NCI-H128 (cell line): ENCODE measurements around the gene SLC9A1.

Experiments
- DNase-seq: peaks from one replicate; lab custom pipeline; 2025; ENCODE audit not compliant: unreplicated experiment; lab: John Stamatoyannopoulos, UW

The SLC9A1 gene

DNA sequence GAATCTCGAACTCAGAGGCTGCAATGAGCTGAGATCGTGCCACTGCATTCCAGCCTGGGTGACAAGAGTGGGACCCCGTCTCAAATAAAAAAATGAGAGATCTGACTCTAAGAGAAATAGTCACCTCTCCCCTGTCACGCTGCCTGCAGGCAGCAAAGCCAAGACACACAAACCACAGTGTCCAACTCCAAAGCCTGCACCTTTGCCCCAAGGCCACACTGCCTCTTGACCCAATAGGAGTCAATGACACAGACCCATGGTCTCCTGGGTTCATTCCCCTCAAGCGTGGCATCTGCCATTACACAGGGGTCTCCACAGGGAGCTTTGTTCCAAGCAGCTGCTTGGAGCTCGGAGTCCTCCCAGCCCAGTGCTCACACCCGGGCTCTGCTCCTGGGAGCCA, 46.3 kb downstream of the SLC9A1 start:
- no peak for DNase-seq

DNA sequence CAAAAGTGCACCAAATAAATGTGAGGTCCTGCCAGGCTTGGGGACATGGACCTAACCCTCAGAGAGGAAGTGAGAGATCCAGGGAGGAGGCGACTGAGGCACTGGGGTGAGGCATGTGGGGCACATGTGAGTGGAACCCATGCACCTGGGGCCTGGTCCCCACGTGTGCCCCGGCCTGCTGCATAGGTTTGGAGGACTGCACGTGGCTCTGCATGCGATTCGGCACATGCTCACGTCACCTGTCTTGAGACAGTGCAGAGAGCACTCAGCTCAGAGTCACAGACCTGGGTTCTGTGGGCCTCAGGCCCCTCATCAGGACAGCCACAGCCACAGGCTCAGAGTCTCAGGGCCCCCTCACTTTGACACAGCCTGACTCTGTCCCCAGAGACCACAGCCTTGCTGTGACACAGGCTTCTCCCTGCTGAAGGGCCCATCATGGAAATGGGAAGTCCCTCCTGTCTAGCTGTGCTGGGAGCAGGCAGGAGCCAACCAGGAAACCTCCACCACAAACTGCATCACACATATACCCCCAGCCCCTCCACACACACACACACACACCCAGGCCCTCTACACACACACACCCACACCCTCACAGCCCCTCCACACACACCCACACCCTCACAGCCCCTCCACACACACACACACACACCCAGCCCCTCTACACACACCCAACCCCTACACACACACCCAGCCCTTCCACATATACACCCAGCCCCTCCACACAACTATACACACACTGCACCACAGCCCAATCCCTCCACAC, 48.2 kb downstream of the SLC9A1 start:
- no peak for DNase-seq

DNA sequence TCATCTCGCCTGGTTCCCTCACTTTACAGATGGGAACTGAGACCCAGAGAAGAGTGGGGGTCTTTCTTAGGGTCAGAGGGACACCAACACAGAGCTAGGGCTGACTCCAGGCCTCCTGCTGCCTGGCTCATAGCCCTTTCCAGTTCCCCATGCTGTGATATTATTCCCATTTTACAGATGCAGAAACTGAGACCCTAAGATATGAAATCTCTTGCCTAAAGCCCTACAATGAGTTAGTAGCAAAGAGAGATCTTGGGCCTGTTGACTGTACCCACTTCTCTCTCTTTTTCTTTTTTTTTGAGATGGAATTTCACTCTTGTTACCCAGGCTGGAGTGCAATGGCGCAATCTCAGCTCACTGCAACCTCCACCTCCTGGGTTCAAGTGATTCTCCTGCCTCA, 49.9 kb downstream of the SLC9A1 start:
- DNase-seq = no peak

DNA sequence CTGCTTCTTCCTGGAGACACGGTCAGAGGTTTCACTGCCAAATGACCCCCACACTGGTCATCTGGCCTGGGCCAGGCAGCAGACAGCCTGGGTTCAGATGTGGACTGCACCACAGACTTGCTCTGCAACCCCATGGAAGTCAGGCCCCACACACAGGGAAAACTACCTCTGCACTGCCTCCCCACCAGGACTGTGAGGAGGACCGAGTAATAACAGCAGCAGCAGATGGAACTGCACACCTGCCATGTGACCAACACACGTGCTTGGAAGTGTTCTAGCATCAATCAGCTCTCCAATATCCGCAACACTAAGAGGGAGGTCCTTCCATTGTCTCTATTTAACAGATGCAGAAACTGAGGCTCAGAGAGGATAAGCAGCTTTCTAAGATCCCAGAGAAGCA, 51.4 kb downstream of the SLC9A1 start:
- no peak for DNase-seq

DNA sequence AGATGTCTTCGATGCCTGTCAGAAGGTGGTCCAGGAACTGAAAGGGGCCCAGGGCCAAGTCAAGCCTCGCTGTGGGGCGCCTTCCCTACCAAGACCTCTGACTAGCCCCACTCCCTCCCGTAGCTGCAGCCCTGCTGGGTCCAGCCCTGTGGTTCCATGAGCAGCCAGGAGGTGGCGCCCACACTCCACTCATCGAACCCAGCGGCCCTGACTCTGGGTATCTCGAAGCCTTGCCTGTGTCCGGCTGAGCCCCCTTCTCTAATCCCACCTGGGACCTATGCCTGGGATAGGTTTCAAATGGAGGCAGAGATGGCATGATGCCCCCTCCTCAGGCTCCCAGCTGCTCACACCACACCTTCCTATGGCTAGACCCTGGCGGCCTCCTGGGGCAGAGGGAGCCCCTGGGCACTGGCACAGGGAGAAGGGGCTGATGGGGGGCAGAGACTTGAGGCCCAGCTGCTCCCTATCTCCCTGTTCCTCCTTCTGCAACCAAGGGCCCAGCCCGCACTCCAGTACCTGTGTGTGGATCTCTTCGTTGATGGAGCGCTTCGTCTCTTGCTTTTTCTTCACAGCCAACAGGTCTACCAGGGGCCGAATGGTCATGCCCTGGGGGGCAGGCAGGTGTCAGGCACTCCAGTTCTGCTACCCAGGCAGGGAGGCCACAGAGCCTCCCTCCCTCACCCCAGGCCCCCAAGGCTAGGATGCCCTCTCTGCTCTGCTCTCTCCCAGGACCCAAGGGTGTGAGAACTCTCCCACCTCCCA, 52.0 kb downstream of the SLC9A1 start:
- DNase-seq = peak; percentile 58

DNA sequence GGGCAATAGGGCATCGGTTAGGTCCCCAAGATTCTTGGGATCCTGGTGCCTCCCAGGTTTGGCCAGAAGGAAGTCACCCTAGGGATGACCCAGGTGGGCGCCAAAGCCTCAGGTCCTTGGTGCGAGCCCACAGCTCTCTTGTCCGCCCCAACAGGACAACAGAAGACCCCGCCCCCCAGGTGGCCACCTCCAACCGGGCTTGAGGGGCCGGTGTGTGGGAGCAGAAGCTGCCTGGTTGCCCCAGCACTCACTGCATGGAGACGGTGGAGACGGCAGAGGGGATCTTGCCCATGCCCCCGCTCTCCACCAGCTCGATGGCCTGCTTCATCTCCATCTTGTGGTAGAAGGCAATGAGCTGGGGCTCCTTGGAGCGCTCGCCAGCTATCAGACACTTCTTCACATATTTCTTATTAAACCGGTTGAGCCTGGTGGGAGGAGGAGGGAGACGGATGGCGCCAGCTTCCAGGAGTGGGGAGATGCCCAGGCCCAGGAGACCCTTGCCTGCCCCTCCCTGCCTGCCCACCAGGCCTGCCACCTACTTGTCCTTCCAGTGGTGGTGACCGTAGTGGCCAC, 52.7 kb downstream of the SLC9A1 start:
- DNase-seq = no peak

DNA sequence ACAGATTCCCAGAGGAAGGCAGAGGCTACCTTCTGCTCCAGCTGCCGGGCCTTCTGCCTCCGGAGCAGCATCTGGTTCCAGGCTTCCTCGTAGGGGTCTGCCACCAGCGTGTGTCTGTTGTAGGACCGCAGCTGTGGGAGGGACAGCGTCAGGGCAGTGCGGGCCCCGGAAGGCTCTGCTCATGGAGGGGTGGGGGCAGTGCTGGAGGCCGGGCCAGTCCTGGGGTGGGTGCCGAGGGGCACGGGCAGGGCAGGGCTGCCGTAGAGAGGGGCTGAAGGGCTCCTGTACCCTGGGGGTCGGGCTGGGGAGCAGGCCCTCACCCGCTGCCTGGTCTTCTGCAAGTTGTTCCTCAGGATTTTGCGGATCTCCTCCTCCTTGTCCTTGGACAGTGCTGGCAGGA, 53.2 kb downstream of the SLC9A1 start:
- DNase-seq = no peak

DNA sequence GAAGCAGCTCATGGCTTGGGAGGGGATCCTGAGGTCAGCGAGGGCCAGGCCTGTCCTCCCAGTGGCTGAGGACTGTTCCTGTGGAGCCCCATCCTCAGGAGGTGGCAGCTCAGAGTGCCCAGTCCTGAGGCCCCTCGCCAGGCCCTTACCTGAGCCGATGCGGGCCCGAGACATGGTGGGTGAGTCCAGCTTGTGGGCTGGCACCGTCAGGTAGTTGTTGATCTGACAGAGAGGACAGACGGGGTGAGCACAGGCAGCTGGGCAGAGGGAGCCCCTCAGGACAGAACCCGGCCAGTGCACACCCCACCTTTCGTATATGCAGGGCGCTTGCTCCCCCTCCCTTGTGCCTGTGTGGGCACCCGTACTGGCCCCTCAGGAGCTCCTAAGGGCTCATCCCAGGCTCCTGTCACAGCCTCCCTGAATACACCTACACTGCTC, 53.9 kb downstream of the SLC9A1 start:
- DNase-seq = no peak

DNA sequence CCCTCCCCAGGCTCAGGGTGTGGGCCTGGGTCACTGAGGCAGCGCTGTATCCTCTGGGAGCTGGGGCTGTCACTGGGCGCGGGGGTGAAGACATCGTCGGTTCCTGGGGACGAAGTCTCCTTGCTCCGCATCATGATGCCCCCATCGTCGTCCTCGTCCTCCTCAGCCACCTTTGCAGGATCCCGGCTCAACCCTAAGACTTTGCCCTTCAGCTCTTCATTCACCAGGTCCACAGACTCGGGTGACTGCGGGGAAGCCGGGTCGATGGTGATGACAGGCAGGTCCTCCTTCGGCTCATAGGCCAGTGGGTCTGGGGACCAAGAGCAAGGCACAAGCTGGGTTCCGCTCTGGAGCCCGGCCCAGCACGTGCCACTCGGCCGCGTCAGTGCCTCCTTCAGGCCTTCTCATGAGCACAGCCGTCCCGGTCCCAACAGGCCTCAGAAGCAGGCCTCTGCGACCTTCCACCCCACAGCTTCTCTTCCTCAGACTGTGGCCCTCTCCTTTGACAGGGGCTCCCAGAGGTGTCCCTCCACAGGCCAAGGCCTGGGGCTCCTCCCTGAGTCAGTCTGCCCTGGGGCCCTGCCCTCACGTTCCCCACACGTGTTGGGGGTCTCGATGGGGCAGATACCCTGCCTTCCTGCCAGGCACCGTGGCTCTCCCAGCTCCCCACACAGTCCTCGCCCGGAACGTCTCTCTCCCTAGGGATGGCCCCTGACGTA, 54.4 kb downstream of the SLC9A1 start:
- DNase-seq = no peak

DNA sequence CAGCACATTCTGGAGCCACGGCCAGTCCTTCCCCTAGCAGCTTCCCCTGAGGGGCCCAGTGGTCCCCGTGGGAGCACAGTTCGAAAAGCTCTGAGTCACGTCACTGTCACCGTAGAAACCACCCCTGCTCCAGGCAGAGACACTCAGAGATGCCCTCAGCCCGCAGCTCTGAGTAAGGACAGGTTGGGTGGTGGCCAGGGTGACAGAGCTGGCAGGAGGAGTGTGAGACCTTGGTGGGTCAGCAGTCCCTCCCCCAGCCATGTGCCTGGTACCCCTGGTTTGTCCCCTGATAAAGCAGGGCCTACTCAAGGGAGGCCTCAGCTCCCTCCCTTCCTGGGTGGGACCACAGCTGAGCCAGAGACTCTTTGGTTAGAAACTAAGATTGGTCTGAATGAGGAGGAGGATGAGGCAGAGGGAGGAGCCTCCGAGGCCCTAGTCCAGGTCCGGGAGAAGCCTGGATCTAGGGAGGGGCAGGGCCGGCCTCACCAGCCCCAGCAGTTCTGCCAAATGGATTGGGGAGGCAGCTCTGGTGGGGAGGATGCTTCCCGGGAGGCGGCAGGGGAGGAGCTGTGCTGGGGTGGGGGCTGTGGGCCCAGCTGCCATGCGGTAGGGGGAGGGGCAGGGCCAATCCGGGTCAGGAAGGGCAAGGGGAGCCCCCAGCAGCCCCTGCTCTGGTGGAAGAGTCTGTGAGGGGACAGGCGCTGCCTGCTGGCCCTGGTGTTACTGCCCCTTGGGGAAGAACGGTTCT, 55.2 kb downstream of the SLC9A1 start:
- peak; percentile 18 for DNase-seq

DNA sequence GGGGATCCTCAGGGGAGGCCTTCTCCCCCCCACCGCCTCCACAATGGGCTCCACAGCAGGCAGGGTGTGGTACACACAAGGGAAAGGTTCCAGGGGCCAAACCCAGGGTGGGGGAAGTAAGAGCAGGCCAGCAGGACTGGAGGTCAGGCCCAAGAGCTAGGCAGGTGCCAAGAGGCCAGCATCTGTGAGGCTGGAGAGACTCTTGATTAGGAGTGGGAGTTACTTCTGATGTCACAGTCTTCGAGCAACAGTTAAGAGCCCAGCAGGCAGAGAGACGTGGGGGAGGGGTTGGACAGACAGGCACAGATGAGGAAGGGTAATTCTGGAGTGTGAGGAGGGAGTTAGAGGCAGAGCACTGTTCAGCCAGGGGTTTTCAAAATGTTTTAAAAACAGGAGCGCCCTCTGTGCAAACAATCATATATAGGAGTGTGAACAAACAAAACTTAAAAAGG, 55.8 kb downstream of the SLC9A1 start:
- no peak for DNase-seq

DNA sequence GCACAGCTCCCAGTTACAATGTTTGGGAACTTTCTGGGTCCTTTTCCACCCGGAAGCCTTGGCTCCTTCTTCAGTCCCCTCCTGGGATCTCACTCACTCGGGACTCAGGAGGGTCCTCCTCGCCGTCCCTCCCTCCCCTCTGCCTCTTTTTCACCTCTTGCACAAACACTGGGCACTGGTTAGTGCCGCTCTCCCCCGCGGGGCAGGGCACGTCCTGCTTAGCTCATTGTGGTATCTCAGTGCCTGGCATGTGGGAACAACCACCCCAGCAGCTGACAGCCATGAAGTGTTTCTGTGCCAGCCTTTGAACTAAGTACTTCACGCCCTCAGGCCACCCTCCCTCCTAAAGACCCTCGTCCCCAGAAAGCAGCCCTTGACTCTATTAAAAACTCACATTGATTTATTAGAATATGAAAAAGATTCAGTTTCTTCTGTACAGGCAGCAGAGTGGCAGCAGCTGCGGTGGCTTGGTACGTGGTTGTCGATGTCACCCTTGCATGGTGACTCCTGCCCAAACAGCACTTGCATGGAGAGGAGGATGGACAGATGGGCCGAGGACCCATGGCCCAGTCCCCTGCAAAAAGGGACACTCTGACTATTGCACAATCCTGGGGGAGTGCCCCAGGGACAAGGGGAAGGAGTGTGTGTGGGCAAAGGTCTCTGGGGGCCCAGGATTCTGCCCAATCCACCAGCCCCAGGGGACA, 56.3 kb downstream of the SLC9A1 start:
- no peak for DNase-seq

DNA sequence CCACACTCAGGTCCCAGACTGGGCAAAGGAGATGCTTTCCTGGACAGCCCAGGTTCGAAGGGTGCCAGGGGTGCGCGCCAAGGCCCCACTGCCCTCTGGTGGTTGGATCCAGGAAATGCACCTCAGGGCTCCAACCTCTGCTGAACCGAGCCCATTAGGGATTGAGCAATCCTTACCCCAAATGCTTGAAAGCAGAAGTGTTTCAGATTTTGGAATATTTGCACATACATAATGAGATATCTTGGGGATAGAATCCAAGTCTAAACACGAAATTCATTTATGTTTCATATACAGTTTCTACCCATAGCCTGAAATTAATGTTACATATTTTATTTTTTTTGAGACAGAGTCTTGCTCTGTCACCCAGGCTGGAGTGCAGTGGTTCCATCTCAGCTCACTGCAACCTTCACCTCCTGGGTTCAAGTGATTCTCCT, 57.4 kb downstream of the SLC9A1 start:
- DNase-seq = peak; percentile 57

DNA sequence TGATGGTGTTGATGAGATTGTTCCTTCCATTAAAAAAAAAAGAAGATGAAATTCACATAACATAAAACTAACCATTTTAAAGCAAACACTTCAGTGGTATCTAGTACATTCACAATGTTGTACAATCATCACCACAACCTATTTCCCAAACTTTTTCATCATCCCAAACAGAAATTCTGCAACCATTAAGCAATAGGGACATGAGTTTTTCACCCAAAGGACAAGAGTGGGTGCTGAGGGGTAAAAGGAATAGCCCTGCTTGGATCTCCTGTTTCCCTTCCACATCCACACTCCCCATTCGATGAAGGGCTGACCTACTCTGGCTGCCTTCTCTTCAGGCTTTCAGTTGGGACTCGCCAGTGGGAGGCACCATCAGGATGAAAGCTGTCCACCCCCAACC, 59.3 kb downstream of the SLC9A1 start:
- no peak for DNase-seq

DNA sequence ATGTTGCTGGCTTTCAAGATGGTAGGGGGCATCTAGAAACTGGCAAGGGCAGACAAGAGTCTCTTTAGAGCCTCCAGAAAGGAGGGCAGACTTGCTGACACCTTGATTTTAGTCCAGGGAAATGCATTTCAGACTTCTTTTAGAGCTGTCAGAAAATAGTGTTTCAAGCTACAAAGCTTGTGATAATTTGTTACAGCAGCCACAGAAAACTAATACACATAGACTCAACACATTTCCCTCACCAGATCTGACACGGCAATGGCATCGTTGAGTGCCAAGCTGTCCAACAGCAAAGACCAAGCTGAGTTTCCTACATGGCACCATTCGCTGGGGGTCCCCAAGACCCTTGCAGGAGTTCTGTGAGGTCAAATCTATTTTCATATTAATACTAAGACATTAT, 62.0 kb downstream of the SLC9A1 start:
- DNase-seq = no peak

DNA sequence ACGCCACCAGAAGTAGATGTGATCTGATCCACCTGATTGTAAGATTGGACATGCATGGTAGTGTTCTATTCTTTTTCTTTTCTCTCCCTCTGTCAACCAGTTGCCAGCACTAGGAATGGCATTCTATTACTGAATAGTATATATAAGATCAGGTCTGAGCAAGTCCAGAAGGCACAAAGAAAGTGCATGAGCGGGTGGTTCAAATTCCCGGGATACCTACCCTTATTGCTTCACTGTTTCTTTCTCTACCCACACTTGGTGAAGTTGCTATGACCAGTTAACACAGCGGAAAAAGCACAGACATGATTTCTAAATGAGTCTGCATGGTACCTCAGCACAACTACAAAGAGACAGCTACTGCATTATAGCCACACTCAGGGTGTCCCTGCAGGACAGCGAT, 64.0 kb downstream of the SLC9A1 start:
- no peak for DNase-seq

DNA sequence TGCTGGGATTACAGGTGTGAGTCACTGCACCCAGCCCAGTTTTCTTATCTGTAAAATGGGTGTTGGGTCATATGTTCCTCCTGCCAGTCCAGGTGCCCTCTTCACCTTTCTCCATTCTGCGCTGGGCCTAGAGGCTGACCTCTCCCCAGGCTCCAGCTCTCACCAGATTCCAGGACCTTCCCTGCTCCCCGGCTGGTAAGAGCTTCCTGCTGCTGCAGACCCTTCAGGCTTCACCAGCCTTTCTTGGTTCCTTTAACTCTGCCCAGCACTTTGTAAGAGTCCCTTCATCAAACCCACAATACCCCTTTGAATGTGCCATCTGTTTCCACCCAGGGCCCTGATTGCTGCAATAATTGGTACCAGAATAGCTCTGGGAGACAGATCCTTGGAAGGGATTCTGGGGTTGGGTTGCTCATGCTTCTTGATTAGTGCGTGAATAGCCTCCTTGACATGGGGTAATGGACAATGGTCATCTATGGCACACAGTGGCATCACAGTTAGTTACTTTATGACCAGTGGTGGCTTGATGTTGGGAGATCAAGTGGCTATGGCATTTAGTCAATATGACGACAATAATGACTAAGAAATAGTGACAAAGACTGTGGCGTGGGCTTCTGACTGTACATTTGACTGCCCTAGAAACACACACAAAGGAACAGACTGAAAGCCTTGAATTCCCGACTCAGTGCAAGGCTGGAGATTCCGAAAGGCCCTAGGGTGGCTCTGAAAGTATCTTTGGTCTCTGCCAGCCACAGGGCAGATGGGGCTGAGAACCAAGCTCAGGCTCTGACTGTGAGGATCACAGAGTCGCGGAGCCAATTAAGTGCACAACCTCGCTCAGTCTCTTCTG, 67.3 kb downstream of the SLC9A1 start:
- DNase-seq = no peak

DNA sequence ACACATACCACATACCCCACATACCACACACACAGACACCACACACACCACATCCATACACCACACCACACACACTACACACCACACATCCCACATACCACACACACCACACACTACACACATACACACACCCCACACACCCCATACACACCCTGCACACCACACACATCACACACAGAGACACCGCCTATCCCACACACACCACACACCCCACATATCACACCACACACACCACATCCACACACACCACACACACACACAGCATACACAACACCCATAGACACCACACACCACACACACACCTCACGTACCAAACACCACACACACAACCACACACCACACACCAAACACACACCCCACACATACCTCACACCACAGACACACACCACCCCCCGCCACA, 68.3 kb downstream of the SLC9A1 start:
- no peak for DNase-seq

DNA sequence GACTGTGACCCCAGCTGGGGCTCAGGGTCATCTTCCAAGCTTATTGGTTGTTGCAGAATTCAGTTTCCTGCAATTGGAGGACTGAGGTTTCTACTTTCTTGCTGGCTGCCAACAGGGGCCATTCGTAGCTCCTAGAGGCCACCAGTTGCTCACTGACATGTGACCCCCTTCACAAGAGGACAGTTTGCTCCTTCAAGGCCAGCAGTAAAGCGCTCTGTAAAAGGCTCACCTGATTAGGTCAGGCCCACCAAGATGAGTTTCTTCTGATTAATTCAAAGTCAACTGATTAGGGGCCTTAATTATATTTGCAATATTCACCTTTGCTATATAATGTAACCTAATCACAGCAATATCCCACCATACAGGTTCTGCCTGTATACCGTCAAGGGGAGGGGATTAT, 68.9 kb downstream of the SLC9A1 start:
- DNase-seq = no peak
